GM12891 (cell line): ENCODE measurements around the gene ZBTB5.

Experiments used
- POLR2A ChIP-seq: IDR thresholded peaks from 2 replicates; pipeline ENCODE4 v1.6.1; 2011; ENCODE audit warnings: low read depth, low read length, control low read depth
- TAF1 ChIP-seq: IDR thresholded peaks from 2 replicates; pipeline ENCODE4 v1.6.1; 2011; ENCODE audit warnings: low read depth, low read length, control low read depth

GRCh38 chr9:37511016-37512010, 46.1 kb upstream of the ZBTB5 start:
- TF ChIP-seq TAF1, result no peak
- no peak; the same call in 1 of the 2 replicates for TF ChIP-seq POLR2A
